DOHH2 (cell line): ENCODE results near the gene ZCWPW1.

ENCODE experiments used
- CTCF ChIP-seq: fragments of 200-600 bp; sonication (generic); IDR thresholded peaks from one replicate; pipeline ENCODE4 v1.5.1; 2014; ENCODE audit warnings: antibody characterized with exemption, mild to moderate bottlenecking, low read depth, low read length; ENCODE audit not compliant: poor library complexity, severe bottlenecking
- EZH2phosphoT487 ChIP-seq: fragments of 200-600 bp; sonication (generic); IDR thresholded peaks from 2 replicates; pipeline ENCODE4 v1.6.1; 2017; ENCODE audit warnings: borderline replicate concordance, mild to moderate bottlenecking, antibody characterized with exemption, low read length, moderate library complexity, mixed read lengths

GRCh38 chr7:100443096-100443840, 14.8 kb upstream of the ZCWPW1 start:
- TF ChIP-seq CTCF (no peak), EZH2phosphoT487 (no peak)
